Stimulated activated CD8-positive, alpha-beta memory T cell treated with anti-CD3 and anti-CD28 coated beads, Interleukin-7, amount 100 ng/mL, for 24 hours (primary cell): ENCODE measurements around the gene RRAGD.

Experiments used
- DNase-seq: peaks from one replicate; pipeline ENCODE4 v3.0.0-alpha.2; 2020; ENCODE audit warnings: low read depth

The RRAGD gene

DNA sequence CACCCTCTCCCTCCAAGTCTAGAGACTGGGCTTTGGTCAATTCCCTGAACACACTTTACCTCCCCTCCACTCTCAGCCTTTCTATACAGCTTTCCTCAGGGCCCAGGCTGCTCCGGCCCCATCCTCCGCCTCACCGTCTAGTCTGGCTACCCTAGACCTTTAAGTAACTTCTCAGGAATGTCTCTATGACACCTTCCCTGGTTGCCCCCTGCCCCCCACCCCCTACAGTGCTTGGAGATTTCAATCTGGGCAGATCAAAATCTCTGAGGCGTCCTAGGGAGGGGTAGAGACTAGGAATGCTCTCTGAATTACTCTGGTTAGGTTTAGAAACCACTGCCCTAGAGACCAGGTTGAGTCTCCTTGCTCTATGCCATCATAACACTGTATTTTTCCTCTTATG, 65.6 kb downstream of the RRAGD start:
- DNase-seq: no peak

DNA sequence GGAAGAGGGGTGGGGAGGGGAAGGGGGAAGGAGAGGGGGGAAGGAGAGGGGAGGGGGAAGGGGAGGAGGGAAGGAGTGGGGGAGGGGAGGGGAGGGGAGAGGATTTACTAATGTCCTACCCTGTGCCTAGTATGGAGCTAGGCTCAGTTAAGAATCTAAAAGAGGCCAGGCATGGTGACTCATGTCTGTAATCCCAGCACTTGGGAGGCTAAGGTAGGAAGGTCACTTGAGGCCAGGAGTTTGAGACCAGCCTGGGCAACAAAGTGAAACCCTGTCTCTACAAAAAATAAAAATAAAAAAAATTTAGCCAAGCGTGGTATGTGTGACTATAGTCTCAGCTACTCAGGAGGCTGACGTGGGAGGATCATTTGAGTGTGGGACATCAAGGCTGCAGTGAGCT, 72.5 kb downstream of the RRAGD start:
- no peak for DNase-seq

DNA sequence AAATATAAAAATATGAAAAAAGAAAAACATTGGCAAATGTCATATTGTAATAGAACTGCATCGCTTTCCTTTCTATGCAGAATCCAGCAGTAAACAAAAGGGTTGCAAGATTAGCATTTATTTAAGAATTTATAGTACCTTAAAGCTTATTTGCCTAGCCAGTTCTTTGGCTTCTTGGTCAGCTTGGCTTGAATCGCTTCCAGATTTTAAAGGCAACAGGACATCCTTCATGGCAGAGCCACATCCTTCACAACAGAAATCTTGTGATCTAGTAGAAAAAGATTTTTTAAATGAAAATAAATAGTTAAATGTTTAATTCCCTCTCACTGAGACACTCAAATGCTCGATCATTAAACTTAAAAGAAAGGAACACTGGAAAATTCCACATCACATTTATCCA, 76.9 kb downstream of the RRAGD start:
- no peak for DNase-seq

DNA sequence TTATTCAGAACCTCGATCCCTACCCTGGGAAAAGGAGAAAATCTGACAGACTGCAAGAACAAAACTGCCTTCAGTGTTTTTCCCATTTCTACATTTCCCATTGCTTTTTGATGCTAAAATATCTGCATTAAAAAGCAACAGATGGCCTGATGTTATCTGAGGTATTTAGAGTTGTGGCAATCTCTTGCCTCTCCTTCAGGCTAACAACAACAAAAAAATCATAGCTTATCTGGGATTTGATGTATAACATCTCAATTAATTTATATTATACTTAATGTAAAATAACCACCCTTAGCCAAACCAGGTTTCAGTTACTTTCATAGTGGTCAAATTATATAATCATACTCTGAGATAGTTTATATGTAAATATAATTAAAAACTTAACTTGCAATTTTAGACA, 81.2 kb downstream of the RRAGD start:
- DNase-seq: no peak

DNA sequence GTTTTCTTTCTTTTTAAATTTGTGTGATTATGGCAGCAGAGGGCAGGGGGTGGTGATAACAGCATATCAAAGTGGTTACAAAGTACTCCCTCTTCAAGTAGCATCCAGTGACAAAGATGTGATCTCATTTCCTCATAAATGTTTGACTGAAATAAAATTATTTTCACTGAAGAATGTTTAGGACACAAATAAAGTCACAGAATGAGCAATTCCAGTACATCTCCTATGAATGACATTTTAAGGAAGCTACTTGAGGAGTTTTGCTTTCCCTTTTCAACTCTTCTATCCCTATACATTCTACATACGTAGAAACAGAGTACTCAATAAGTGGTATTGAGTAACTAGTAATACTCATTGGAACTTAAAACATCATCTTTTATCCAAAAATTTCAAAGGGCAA, 83.1 kb downstream of the RRAGD start:
- DNase-seq: no peak

DNA sequence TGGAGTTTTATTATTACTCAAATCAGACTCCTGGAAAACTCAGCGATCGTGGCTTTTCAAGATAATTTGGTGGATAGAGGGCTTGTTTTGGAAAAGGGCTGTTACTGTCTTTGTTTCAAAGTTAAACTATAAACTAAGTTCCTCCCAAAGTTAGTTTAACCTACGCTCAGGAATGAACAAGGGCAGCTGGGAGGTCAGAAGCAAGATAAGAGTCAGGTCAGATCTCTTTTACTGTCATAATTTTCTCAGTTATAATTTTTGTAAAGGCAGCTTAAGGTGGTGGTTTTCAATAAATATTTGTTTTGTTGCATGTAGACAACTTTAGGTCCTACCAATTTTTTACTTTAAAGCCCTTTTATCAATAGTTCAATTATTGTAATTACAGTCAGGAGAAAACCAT, 87.8 kb downstream of the RRAGD start:
- no peak for DNase-seq

DNA sequence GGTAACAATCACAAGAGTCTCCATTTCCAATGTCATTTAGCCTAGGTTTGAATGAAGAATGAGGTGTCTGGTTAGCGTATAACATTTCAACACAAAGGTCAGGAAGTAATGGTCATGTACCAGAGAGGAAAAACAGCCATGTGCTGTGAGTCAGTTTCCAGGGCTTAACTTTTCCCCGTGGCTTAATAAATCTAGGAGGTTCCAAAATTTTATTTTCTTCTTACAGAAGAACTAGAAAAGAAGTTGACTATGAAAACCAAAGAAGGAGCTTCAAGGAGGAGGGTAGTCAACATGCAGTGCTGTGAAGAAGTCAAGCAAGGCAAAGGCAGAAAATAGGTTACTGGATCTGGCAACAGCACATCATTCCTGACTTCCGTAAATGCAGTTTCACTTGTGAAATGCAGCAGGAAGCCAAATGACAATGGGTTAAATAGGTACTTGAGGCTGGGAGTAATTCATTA, 88.5 kb downstream of the RRAGD start:
- no peak for DNase-seq

DNA sequence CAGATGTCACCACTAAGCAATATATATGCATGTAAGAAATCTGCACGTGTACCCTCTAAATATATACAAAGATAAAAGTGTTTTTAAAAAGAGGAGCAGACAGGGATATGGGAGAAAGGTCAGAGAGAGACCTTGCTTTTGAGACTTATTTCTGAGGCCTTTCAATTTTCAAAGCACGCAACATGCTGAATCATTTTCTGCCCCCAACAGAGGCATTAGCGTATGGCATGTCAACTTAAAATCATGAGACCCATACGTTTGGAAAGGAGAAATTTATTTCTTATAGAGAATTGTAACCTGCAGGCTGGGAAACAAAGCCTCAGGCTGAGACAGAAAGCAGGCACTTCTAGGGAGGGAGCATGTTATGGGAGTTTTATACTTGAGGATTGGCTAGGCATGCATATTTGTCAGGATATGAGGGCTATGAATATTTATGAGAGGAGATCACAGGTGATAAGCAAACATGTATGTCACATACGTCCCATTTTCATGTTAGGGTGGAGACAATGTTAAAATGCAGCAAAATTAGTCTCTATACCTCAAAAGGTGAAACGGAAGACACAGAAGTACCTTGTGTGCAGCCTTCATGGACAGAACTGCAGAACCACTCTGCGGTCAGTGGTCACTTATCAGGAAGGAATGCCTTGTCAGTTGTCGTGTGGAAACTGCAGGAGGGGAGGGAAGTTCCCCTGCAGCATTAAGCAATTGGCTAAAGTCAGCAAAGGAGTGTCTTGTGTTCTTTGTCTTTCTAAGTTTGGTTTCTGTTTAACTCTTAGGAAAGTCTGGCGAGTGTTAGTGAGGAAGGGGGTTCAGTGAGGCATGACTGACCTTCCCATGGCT, 90.7 kb downstream of the RRAGD start:
- no peak for DNase-seq

DNA sequence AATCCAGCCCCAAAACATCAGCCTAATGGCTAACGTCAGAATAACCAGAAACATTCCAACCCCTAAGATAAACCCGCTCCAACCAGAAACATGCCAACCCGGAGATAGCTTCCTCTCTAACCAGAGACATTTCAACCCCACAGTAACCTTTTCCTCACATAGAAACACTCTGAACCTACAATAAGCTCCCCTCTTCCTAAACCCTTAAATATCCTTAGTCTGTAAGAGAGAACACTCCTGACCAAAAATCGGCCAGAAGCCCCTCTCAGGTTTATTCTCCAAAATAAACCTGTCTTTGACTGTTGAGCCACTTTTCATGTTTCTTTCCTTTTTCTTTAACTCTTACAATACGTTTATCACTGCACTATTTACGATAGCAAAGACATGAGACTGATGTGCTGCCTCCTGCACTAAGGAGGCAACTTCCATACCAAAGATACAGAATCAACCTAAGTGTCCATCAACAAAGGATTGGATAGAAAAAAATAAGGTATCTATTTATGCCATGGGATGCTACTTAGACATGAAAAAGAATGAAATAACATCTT, 92.0 kb downstream of the RRAGD start:
- no peak for DNase-seq

DNA sequence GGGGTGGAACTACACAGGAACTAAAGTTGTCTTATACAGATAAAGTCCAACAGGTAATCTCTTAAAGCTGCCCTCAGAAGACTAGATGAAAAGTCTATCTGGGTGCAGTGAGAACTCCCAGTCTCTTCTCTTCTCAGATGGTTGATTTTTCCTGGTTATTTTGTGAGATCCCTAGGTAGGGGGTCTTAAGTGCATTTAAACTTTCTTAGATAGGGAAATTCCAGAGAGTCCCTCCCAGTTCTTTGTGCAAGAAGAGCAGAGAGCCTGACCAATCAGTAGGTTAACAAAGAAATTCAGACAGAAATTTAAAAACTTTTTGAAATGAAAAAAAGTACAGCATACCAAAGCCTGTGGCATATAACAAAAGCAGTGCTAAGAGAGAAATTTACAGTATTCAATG, 95.0 kb downstream of the RRAGD start:
- DNase-seq: no peak

DNA sequence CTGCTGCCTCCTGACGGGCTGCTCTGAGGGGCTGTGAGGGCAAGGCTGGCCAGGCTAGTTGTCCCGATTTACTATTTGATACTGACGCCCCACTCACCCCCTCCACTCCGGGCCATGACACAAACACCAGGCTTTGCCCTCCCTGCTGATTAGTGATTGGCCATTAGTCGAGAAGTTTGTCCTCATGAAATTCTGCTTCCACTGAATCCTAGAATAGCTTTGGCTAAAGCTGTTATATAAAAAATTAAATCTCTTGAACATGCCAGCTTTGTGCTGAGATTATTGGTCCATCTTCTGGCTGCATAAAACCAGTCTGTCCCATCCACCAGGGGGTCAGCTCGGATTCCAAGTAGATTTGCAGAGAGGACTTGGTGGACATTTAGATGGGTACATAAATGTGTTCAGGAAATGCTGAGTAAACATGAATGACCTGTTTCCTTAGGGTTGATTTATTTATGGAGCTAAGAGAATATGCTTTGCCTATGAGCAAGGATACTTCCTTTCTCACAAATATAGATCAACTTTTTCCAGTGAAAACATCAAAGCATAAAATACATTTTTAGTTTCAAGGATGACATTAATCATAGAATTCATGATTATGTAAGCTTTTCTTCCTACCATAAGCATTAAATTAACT, 96.7 kb downstream of the RRAGD start, which contains the start of gene GABRR2:
Gene GABRR2 (minus strand): TSS at position 51 of the 637 bp plus-strand sequence. CDS start 134 bp downstream, outside the sequence.
- DNase-seq: no peak

DNA sequence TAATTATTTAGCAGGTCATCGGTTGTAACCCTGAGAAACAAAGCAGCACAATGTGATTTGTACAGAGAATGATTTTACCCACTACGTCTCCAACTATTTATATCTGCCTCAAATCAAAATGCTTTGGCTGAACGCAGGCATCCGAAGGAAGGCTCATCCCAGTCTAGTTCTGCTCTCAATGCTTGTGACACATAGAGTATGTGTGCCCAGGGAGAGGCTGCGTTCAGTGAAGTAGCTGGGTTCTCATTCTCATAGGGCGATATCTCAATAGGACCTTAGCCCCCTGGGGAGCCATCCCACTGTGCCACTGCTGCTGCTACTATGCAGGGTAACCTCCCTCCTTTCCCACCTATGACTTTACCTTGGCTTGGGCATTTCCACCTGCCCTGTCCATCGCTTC, 97.4 kb downstream of the RRAGD start:
- no peak for DNase-seq
